ENCODE results near the gene RTP2. TPM values are rescaled to one million over a fixed set of nuclear protein-coding genes. Genes with fewer than 3 reads are reported as not detected.
A peak's percentile ranks its signal among the peaks of the same experiment; 100 is the strongest.

Gene RTP2
- total RNA-seq, 1 donor from 2014 or later, result not detected

DNA sequence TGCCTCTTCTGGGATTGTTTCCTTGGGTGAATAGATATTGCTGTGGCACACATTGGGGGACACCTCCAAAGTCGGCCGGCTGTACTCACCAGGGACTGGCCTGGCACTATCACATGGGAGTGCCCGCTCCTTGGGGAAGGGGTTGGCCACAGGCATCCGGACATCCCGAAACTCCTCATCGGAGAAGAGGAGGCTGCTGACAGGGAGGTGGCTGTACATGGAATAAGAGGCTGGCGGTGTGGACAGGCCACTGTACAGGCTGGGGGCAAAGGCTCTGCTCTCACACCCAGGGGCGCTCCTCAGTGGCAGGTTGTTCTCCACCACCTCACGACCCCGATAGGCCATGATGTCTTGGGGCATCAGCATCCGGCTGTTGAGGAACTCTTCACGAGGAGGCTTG, 27.2 kb upstream of the RTP2 start:
- Histone ChIP-seq H3K4me3 (ENCODE audit: low read depth, low read length) (no peak overlapping the region), H3K27me3 (ENCODE audit: control insufficient read depth, insufficient read depth, low read length) (no peaks in the 10 kb centered on the region), H3K36me3 (ENCODE audit: control insufficient read depth, insufficient read depth, low read length) (peaks cover 61% of the 10 kb centered on the region)
- FAIRE-seq, result no peak
- TF ChIP-seq, protein P1, sequence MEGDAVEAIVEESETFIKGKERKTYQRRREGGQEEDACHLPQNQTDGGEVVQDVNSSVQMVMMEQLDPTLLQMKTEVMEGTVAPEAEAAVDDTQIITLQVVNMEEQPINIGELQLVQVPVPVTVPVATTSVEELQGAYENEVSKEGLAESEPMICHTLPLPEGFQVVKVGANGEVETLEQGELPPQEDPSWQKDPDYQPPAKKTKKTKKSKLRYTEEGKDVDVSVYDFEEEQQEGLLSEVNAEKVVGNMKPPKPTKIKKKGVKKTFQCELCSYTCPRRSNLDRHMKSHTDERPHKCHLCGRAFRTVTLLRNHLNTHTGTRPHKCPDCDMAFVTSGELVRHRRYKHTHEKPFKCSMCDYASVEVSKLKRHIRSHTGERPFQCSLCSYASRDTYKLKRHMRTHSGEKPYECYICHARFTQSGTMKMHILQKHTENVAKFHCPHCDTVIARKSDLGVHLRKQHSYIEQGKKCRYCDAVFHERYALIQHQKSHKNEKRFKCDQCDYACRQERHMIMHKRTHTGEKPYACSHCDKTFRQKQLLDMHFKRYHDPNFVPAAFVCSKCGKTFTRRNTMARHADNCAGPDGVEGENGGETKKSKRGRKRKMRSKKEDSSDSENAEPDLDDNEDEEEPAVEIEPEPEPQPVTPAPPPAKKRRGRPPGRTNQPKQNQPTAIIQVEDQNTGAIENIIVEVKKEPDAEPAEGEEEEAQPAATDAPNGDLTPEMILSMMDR (IDR thresholded peaks at IDR 0.05; ENCODE audit: insufficient read depth, low read length, severe bottlenecking), result no peak
- DNase-seq (ENCODE audit: low read depth), result no peak

DNA sequence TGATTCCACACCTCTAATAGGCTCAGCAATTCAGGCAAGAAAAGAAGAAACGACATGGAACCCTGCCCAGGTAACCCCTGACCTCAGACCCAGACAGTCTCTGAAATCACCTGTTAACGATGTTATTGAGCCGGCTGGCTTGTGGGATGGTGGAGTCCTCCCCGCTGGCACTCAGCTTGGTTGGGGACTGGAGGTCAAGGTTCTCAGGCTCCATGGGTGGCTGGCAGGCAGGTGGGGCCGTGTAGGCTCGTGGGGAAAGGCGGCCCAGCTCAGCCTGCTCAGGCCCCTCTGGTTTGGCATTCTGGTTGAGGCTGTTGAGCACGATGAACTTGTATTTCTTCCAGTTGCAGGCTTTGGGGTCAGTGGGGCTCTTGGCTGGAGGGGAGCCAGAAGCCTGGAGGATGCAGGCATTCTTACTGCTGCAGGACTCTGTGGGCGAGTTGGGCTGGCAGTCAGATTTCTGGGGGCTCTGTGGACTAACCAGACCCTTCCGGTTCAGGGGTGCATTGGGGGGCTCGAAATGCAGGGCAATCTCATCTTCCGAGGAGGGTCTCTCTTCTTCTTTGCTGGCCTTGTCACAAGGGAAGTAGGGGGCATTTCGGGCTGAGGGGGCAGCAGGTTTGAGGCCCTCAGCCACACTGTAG, 26.7 kb upstream of the RTP2 start:
- Histone ChIP-seq H3K4me3 (ENCODE audit: low read depth, low read length) (no peak overlapping the region), H3K27me3 (ENCODE audit: control insufficient read depth, insufficient read depth, low read length) (no peaks in the 10 kb centered on the region), H3K36me3 (ENCODE audit: control insufficient read depth, insufficient read depth, low read length) (peaks cover 61% of the 10 kb centered on the region)
- TF ChIP-seq, protein P1 (IDR thresholded peaks at IDR 0.05; ENCODE audit: insufficient read depth, low read length, severe bottlenecking), result no peak
- no peak for DNase-seq (ENCODE audit: low read depth)
- FAIRE-seq, result peak; percentile 18

DNA sequence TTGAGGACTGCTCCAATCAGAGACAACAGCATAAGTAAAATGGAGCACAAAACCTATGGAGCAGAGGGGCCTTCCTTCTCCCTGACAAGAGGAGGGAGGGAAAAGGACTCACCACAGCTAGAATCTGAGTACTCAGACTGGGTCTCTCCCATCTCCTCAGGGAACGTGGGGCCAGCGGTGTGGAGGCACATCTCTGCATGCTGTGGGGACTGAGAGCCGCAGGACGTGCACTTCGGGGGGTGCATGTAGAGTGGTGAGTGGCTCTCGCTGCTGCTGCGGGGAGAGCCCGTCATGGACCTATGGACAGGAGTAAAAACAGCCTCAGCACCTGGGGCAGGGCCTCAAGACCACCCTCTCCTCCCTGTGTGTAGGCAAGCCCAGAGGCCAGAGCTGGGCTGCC, 25.9 kb upstream of the RTP2 start:
- Histone ChIP-seq H3K27me3 (ENCODE audit: control insufficient read depth, insufficient read depth, low read length) (no peaks in the 10 kb centered on the region), H3K4me3 (ENCODE audit: low read depth, low read length) (no peak overlapping the region), H3K36me3 (ENCODE audit: control insufficient read depth, insufficient read depth, low read length) (peaks cover 57% of the 10 kb centered on the region)
- FAIRE-seq, result no peak
- DNase-seq (ENCODE audit: low read depth), result no peak
- TF ChIP-seq, protein P1 (IDR thresholded peaks at IDR 0.05; ENCODE audit: insufficient read depth, low read length, severe bottlenecking), result no peak

DNA sequence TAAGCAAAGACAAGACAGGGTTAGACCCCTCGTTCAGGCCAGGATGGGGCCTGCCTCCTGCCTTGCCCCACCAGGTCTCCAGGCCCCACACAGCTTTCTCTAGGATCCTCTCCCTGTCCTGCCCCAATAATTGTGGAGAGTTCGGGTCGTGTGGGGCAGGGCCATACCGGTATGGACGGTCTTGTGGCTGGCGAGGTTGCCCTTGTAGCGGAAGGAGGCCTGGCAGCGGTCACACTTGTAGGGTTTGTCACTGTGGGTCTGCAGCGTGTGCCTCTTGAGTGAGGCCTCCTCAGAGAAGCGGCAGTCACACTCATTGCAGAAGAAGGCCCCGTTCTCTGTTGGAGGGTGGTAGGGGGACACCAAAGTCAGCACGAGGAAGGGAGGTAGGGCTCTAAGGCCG, 24.2 kb upstream of the RTP2 start:
- DNase-seq (ENCODE audit: low read depth) (no peak), FAIRE-seq (no peak)
- Histone ChIP-seq H3K36me3 (ENCODE audit: control insufficient read depth, insufficient read depth, low read length) (peaks cover 53% of the 10 kb centered on the region), H3K4me3 (ENCODE audit: low read depth, low read length) (no peak overlapping the region), H3K27me3 (ENCODE audit: control insufficient read depth, insufficient read depth, low read length) (no peaks in the 10 kb centered on the region)
- TF ChIP-seq, protein P1 (IDR thresholded peaks at IDR 0.05; ENCODE audit: insufficient read depth, low read length, severe bottlenecking), result no peak

DNA sequence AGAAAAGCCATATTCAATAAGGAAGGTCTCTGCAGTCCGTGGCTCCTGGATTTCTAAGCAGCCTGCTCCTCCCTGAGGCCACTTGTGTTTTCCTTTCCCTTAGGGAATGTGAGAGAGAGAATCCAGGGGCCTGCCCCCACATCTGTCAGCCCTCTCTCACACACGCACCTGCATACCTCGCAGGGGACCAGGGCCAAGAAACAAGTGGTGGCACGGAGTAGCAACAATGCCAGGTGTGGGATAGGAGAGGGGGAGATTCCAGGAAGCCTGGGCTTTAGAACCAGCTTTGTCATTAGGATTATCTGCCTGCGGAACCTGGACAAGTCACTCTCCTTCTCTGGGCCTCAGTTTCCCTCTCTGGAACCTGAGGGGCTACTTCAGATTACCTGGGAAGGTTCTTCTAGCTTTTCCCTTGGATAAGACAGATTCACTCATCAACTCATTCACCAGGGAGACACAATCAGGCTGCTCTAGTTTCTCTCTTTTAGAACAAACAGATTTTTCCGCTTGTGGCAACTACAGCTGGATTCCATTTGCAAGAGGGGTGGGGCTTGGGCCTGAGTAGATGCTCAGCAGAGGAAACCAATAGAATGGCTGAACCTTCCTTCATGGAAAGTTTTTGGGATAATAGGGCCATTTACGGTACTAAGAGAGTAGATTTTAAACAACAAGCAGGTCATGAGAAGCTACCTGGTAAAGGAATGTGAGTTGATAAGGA, 23.5 kb upstream of the RTP2 start:
- TF ChIP-seq, protein P1 (IDR thresholded peaks at IDR 0.05; ENCODE audit: insufficient read depth, low read length, severe bottlenecking), result no peak
- no peak for DNase-seq (ENCODE audit: low read depth)
- H3K4me3 ChIP-seq (ENCODE audit: low read depth, low read length), result no peak overlapping the region
- H3K27me3 ChIP-seq (ENCODE audit: control insufficient read depth, insufficient read depth, low read length), result no peaks in the 10 kb centered on the region
- peaks cover 50% of the 10 kb centered on the region for H3K36me3 ChIP-seq (ENCODE audit: control insufficient read depth, insufficient read depth, low read length)
- no peak for FAIRE-seq

All from bronchial epithelial cell (primary cell).